Gastroesophageal sphincter (tissue), 3 donors: ENCODE results near the gene PPFIA1.

Experiments
- CTCF ChIP-seq, 4 experiments: fragments of 200-600 bp in 2 of 4; fragments of 450-650 bp in 2 of 4; sonication (generic) in 1 of 4; IDR thresholded peaks; one replicate each; pipeline ENCODE4 v1.5.1; 2017 to 2019; ENCODE audit warnings: antibody characterized with exemption in 4 of 4, mild to moderate bottlenecking in 2 of 4, moderate library complexity in 2 of 4
- POLR2A ChIP-seq, 2 donors: fragments of 450-650 bp; IDR thresholded peaks; one replicate each; pipeline ENCODE4 v1.6.1; 2017; ENCODE audit warnings: antibody characterized with exemption in 2 of 2, mild to moderate bottlenecking in 2 of 2, moderate library complexity in 1 of 2

- TF ChIP-seq CTCF (IDR thresholded peaks at IDR 0.05) (no peak), POLR2A (IDR thresholded peaks at IDR 0.05) (no peak)
Measured at GRCh38 chr11:70364178-70364577, 93.7 kb downstream of the PPFIA1 start.
